Left ventricle myocardium inferior (tissue), 1 donor: ENCODE data around the gene ADORA1. TPM values are rescaled to one million over a fixed set of nuclear protein-coding genes. Genes with fewer than 3 reads are reported as not detected.

Source experiments
- DNase-seq: peaks from one replicate; pipeline ENCODE4 v3.0.0-alpha.2; 2020
- H3K27ac ChIP-seq: fragments of 200-600 bp; replicated peaks from 2 replicates; pipeline ENCODE4 v1.8.0; 2021
- H3K27me3 ChIP-seq: fragments of 200-600 bp; 2 replicates; pipeline ENCODE4 v1.8.0; 2021; ENCODE audit warnings: low read depth
- H3K36me3 ChIP-seq: fragments of 200-600 bp; 2 replicates; pipeline ENCODE4 v1.8.0; 2021
- H3K4me1 ChIP-seq: fragments of 200-600 bp; 2 replicates; pipeline ENCODE4 v1.8.0; 2021
- H3K4me3 ChIP-seq: fragments of 200-600 bp; 2 replicates; pipeline ENCODE4 v1.8.0; 2021; ENCODE audit warnings: mild to moderate bottlenecking, moderate library complexity
- H3K9me3 ChIP-seq: fragments of 200-600 bp; replicated peaks from 2 replicates; pipeline ENCODE4 v1.8.0; 2021
- intact Hi-C: fragments of 100-400 bp; cut with micrococcal nuclease; formaldehyde crosslinking; loops from one replicate; pipeline ENCODE4 v1.11.0; 2022
- total RNA-seq: library from RNA; stranded (reverse); fragmentation: NEBNext Ultra II Directional; extraction: Animal tissue kit (Norgen Biotek cat#: 25700); gene quantifications from one replicate; pipeline ENCODE4 v1.2.1, GENCODE V29; 2021
- TF ChIP-seq, protein P1 (sequence below): fragments of 200-600 bp; IDR thresholded peaks from 2 replicates; pipeline ENCODE4 v1.8.0; 2021; ENCODE audit warnings: antibody characterized with exemption, mild to moderate bottlenecking, borderline replicate concordance
- donor health status: DM: no; HTN: yes; CAD: no; lungs with severe emphysema.

Gene ADORA1
- total RNA-seq, 1 donor from 2014 or later: 16.4 TPM

DNA sequence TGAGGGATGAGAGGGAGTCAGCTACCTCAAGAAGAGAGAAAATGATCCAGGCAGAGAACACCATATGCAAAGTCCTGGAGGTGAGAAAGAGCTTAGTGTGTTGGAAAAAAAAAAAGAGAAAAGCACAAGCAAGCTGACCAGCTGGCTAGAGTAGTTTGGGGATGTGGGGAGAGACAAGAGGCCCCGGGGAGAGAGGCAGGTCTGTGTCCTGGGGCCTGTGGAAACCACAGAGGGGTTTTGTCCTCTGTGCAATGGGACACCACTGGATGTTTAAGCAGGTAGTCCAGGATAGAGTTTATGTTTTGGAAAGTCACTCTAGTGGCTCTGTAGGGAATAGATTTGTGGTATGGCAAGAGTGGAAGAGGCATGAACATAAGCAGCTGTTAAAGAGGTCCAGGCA lies 73.4 kb downstream of the ADORA1 start:
- no peaks in the 10 kb centered on the region for H3K27me3 ChIP-seq
- no peaks in the 10 kb centered on the region for H3K36me3 ChIP-seq
- TF ChIP-seq, protein P1, sequence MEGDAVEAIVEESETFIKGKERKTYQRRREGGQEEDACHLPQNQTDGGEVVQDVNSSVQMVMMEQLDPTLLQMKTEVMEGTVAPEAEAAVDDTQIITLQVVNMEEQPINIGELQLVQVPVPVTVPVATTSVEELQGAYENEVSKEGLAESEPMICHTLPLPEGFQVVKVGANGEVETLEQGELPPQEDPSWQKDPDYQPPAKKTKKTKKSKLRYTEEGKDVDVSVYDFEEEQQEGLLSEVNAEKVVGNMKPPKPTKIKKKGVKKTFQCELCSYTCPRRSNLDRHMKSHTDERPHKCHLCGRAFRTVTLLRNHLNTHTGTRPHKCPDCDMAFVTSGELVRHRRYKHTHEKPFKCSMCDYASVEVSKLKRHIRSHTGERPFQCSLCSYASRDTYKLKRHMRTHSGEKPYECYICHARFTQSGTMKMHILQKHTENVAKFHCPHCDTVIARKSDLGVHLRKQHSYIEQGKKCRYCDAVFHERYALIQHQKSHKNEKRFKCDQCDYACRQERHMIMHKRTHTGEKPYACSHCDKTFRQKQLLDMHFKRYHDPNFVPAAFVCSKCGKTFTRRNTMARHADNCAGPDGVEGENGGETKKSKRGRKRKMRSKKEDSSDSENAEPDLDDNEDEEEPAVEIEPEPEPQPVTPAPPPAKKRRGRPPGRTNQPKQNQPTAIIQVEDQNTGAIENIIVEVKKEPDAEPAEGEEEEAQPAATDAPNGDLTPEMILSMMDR: no peak
- intact Hi-C loops: no loop called here
- peaks cover 25% of the 10 kb centered on the region for H3K4me1 ChIP-seq
- H3K27ac ChIP-seq: peak overlapping the region; percentile 79
- H3K9me3 ChIP-seq: no peaks in the 10 kb centered on the region
- peak overlapping the region; percentile 9 for H3K4me3 ChIP-seq
- DNase-seq: no peak

DNA sequence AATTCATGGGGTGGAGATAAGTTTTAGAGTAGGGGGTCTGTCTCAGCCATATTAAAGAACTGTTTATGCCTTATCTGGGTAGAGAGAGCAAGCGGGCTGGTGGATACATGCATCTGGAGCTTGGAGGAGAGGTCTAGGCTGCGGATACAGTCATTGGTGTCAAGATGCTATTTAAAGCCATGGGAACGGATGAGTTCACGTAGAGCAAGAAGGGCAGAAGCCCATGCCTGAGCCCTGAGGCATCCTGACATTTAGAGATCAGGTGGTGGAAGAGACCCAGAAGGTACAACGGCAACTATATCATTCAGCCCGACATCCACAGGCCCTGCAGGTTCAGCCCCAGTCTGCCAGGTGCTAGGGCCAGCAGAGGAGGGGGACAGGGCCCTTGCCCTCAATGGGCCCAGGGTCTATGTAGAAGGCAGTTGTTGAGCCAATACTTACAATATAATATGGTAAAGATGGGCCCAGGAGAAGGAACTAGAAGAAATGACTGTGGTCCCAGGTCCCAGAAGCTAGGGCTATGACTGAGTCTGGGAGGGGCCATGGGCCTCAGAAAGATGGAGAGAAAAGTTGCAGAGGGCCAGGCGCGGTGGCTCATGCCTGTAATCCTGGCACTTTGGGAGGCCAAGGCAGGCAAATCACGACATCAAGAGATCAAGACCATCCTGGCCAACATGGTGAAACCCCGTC lies 74.1 kb downstream of the ADORA1 start:
- Histone ChIP-seq H3K4me1 (peaks cover 25% of the 10 kb centered on the region), H3K9me3 (no peaks in the 10 kb centered on the region), H3K27me3 (no peaks in the 10 kb centered on the region), H3K4me3 (no peak overlapping the region), H3K27ac (peak overlapping the region; percentile 79), H3K36me3 (no peaks in the 10 kb centered on the region)
- no peak for DNase-seq
- TF ChIP-seq, protein P1: no peak
- intact Hi-C loops: no loop called here

DNA sequence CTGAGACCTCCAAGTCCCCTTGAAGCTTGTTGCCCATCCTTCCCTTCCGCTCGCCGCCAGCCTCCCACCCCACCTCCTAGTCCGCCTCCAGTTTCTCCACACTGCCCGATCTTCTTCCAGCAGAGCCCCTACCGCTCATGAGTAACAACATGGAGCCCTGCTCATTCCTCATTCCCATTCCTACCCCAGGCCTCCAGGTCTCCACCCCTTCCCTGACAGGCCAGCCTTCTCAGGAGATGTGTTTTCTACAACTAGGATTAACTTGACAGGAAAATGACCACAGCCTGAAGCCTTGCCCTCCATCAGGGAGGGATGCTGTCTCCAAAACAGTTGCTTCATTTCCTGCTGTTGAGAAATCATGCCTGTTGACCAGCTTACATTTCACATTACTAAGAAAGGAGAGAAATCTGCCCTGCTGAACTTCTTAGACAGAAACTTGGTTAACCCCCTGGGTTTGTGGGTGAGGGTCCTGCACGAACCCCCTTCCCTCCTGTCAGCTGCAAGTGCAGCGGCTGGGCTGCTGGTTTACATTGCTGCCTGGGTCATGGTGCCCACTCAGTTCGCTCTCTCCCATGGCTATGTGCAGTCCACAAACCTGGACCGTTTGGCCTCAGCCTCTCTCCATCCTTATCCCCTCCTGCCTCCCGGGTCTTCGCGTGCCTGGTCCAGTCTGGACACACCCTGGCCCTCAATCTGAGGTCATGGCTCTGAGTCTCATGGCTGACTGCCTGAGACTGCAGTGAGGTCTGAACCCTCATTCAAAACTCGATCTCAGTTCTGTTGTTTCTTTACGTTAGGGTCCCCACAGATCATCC lies 75.1 kb downstream of the ADORA1 start:
- intact Hi-C loops: no loop called here
- Histone ChIP-seq H3K27ac (peak overlapping the region; percentile 79), H3K4me1 (peaks cover 25% of the 10 kb centered on the region), H3K9me3 (no peaks in the 10 kb centered on the region), H3K4me3 (no peak overlapping the region), H3K27me3 (no peaks in the 10 kb centered on the region), H3K36me3 (no peaks in the 10 kb centered on the region)
- peak; percentile 58 for DNase-seq
- TF ChIP-seq, protein P1: no peak

DNA sequence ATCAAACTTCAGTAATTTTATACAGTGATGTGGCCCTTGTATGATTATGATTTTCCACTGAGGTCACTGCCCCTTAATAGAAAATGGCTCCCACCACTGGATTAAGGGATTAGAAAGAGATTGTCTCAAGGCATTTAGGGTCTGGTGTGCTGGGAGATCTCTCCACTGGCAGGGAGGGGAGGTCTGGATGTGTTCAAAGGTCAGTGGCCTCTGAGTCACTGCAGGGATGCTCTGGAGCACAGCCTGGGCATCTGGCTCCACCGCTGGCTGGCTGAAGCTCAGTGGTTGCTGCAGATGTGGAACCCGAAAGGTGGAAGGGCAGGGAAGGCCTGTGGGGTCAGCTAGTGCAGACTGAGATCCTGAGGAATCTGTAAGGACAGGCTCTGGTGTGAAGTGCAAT lies 77.2 kb downstream of the ADORA1 start:
- TF ChIP-seq, protein P1: no peak
- Histone ChIP-seq H3K4me3 (no peak overlapping the region), H3K36me3 (no peaks in the 10 kb centered on the region), H3K9me3 (no peaks in the 10 kb centered on the region), H3K4me1 (peaks cover 16% of the 10 kb centered on the region), H3K27ac (no peak overlapping the region), H3K27me3 (no peaks in the 10 kb centered on the region)
- DNase-seq: no peak
- intact Hi-C loops: no loop called here

DNA sequence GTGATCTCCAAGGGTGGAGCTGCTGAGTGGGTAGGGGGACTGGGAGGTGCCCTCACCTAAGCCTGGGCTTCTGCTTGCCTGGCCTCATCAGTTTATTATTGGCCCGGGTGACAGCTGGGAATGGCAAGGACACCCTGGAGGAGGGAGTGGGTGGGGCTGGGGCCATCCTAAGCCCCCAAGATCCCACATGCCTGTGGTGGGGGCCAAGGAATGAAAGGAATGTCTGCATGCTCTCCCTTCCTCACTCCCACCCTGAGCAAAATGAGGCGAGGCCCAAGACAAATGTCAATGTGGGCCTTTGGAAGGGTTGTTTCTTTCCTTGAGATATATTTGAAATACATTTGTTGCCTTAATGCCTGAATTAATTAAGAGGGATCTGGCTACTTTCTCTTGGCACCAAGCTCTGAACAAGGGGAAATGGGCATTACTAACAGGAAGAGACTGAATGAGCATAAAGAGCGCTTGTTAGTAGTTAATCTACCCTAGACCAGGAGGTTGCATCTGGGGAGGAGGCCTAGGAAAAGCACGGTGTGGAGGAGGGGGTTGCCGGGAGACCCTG lies 78.7 kb downstream of the ADORA1 start:
- Histone ChIP-seq H3K4me1 (peaks cover 1% of the 10 kb centered on the region), H3K36me3 (no peaks in the 10 kb centered on the region), H3K4me3 (no peak overlapping the region), H3K9me3 (no peaks in the 10 kb centered on the region), H3K27ac (no peak overlapping the region), H3K27me3 (no peaks in the 10 kb centered on the region)
- no peak for DNase-seq
- intact Hi-C loops: no loop called here
- TF ChIP-seq, protein P1: no peak
